Fibroblast of villous mesenchyme (primary cell): ENCODE measurements around the gene PALLD. TPM values are rescaled to one million over a fixed set of nuclear protein-coding genes. Genes with fewer than 3 reads are reported as not detected.

Experiments used
- DNase-seq: peaks from one replicate; pipeline ENCODE4 v3.0.0-alpha.2; 2010; ENCODE audit warnings: low read depth
- H3K4me3 ChIP-seq: 2 replicates; pipeline ENCODE4 v1.5.1; 2011; ENCODE audit warnings: low read depth, mild to moderate bottlenecking, low read length
- total RNA-seq: library from RNA; depleted of rRNA; stranded (reverse); fragments of >200 nt; gene quantifications from 2 replicates; pipeline ENCODE4 v1.2.3, GENCODE V29; 2012
- TF ChIP-seq, protein P1 (sequence below): IDR thresholded peaks from 2 replicates; pipeline ENCODE4 v1.5.1; 2012; ENCODE audit warnings: low read depth, mild to moderate bottlenecking, low read length; ENCODE audit not compliant: insufficient read depth

The PALLD gene
- total RNA-seq, 1 donor = 188 TPM

DNA sequence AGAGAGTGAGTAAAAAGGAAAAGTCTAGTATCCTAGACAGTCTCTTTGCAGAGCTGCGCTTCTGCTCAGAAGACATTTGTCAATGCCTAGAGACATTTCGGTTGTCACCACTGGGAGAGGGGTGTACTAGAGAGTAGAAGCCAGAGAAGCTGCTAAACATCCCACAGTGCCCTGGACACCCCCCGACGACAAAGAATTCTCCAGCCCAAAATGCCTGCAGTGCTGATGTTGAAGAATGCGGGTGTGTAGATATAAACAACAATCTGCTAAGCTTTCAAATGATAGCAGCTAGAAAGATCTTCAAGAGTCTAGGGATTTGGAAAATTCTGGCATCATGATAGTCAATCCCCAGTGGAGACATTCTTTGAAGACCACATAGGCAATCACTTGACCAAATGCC is 90.1 kb downstream of the PALLD start:
- H3K4me3 ChIP-seq = no peak overlapping the region
- TF ChIP-seq, protein P1, sequence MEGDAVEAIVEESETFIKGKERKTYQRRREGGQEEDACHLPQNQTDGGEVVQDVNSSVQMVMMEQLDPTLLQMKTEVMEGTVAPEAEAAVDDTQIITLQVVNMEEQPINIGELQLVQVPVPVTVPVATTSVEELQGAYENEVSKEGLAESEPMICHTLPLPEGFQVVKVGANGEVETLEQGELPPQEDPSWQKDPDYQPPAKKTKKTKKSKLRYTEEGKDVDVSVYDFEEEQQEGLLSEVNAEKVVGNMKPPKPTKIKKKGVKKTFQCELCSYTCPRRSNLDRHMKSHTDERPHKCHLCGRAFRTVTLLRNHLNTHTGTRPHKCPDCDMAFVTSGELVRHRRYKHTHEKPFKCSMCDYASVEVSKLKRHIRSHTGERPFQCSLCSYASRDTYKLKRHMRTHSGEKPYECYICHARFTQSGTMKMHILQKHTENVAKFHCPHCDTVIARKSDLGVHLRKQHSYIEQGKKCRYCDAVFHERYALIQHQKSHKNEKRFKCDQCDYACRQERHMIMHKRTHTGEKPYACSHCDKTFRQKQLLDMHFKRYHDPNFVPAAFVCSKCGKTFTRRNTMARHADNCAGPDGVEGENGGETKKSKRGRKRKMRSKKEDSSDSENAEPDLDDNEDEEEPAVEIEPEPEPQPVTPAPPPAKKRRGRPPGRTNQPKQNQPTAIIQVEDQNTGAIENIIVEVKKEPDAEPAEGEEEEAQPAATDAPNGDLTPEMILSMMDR = no peak
- DNase-seq = no peak

DNA sequence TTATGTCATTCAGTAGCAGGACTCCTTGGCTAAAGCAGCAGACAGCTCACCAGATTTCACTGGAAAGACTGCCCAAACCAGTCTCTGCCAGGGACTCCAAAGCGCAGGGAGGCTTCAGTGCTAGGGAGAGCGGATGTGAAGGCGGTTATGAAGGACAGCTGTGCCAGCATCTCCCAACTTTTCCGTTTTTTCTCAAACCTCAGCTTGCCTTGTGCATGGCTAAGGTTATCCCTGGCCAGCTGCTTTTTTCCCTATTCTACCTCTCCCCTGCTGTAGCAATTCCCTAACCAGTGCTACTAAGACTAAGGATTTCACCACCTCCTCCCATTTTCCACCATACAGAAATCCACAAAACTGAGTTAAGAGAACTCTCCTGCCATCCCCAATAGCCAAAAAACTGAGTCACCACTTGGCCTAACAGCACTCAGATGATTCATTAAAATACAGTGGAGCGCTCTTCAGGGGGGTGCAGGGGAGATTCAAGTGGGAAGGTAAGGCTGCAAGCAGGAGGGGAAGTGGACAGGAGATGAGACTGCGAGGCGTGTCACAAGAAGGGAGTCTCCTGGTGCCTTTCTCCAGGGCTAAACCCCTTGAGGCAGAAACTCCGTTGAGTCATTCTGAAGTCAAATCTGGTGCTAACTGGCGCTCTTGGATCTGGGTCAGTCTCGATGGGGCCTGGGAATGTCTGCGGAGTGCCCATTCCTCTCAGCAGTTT is 90.7 kb downstream of the PALLD start:
- TF ChIP-seq, protein P1 = no peak
- peak; percentile 58 for DNase-seq
- no peak overlapping the region for H3K4me3 ChIP-seq

DNA sequence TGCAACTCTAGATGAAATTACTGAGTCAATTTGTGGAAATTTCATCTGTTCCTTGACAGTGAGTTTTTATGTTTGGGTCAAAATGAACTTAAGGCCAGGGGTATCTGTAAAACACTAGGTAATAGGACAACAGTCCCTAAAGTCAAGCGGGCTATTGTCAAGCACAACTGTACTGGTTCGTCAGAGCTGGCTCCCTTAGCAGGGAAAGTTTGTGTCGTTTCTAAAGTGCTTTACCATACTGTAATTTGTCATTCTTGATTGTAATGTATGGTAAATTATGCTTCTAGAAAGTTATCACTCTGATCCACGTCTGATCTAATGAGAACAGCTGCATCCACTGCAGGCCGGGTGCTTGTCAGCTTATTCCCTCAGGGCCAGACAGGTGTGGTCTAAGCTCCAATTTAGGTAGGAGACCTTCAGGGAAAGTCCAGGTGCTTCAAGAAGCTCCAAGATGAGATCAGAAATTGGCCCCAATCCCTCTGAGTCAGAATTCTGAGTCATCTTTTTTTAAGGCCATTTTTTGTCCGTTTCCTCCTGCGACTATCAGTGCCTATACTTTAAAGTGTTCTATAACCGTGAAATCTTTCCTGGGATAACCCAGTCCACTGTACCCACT is 92.2 kb downstream of the PALLD start:
- no peak overlapping the region for H3K4me3 ChIP-seq
- DNase-seq = peak; percentile 78
- TF ChIP-seq, protein P1 = no peak

DNA sequence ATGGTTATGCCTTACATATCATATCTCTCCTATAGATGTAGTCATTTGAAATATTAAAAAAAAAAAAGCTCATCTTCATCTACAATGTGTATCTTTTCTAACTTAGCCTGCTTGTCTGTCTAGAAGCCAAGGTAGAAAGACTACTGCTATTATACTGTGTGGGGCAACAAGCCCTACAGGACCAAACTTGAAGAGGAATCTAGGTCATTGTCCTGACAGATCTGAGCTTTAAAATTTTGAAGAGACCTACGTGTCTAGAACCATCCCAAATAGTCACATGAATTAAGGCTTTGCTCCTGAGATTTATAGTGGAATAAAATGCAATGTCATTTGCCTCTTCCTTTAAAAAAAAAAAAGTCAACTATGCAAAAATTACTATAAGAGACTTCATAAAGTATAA is 95.8 kb downstream of the PALLD start:
- TF ChIP-seq, protein P1 = no peak

DNA sequence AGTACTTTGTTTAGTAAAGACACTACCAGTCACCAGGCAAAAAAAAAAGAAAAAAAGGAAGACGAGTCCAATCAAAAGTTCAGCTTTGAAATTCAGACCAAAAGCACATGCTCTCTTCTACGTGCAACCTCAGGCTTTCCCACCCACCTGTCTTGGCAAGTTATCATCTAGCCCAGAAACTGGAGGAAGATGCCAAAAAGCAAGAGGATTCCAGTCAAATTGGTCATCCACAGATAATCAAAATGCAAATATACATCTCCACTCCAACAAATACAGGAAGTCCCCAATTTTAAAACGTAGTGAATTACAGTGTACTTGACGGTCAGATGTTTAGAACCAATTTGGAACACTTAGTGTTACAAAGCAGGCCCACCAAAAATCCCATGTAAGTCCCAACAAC is 96.5 kb downstream of the PALLD start:
- no peak for DNase-seq
- TF ChIP-seq, protein P1 = no peak
- H3K4me3 ChIP-seq = no peak overlapping the region

More for the DNA sequence above, 95.8 kb downstream of the PALLD start:
- no peak overlapping the region for H3K4me3 ChIP-seq
- no peak for DNase-seq

DNA sequence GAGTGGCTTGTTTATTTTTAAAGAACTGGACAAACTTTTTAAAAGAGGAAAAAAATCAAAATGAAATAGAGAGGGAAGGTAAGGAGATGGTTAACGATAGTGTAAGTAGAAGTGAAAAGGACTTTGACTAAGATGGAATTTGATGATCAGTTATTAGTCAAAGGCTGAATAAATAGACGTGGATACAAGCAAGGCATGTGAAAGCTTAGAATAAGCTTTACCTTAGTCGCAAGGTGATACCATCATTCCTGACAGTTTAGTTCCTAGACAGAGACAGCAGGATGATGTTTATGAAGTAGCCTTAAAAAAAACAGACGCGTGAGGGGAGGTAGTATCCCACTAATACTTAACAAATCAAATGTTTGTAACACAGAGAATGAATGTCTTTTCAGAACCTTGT is 97.3 kb downstream of the PALLD start:
- H3K4me3 ChIP-seq = no peak overlapping the region
- no peak for DNase-seq
- TF ChIP-seq, protein P1 = no peak
